NCI-H187 (cell line): ENCODE data around the gene TEKT1.

Source experiments
- DNase-seq, 2 experiments: peaks; one replicate each; lab custom pipeline; 2025; lab: John Stamatoyannopoulos, UW

The TEKT1 gene

GRCh38 chr17:6757747-6758146, 73.8 kb downstream of the TEKT1 start:
- DNase-seq, result no peak

- DNase-seq, result no peak
Measured at GRCh38 chr17:6756425-6757031, 75.0 kb downstream of the TEKT1 start.

- no peak for DNase-seq
Measured at GRCh38 chr17:6755731-6756184, 75.8 kb downstream of the TEKT1 start, which contains the start of gene XAF1. Gene XAF1, plus strand, starts transcription at chr17:6756046. Its CDS starts 33 bp downstream, at chr17:6756079.

GRCh38 chr17:6755281-6755680, 76.2 kb downstream of the TEKT1 start:
- DNase-seq, result no peak

- no peak for DNase-seq
Measured at GRCh38 chr17:6753546-6753945, 78.0 kb downstream of the TEKT1 start.

- no peak for DNase-seq
Measured at GRCh38 chr17:6753006-6753445, 78.5 kb downstream of the TEKT1 start.

- DNase-seq, result no peak
Measured at GRCh38 chr17:6752068-6752909, 79.2 kb downstream of the TEKT1 start.

- DNase-seq, result no peak
Measured at GRCh38 chr17:6749519-6749918, 82.0 kb downstream of the TEKT1 start.

- DNase-seq, result no peak
Measured at GRCh38 chr17:6748617-6749016, 82.9 kb downstream of the TEKT1 start.
